GM18507 (cell line): ENCODE data around the gene MSI2.

ENCODE experiments used
- DNase-seq: peaks from one replicate; pipeline ENCODE4 v3.0.0; 2011; ENCODE audit warnings: low read depth; ENCODE audit not compliant: insufficient read length; ENCODE audit errors: extremely low spot score
- FAIRE-seq: peaks from 2 replicates; lab custom pipeline; 2011; peaks lifted over from hg19 to GRCh38; lab: Jason Lieb, UNC

Gene MSI2

DNA sequence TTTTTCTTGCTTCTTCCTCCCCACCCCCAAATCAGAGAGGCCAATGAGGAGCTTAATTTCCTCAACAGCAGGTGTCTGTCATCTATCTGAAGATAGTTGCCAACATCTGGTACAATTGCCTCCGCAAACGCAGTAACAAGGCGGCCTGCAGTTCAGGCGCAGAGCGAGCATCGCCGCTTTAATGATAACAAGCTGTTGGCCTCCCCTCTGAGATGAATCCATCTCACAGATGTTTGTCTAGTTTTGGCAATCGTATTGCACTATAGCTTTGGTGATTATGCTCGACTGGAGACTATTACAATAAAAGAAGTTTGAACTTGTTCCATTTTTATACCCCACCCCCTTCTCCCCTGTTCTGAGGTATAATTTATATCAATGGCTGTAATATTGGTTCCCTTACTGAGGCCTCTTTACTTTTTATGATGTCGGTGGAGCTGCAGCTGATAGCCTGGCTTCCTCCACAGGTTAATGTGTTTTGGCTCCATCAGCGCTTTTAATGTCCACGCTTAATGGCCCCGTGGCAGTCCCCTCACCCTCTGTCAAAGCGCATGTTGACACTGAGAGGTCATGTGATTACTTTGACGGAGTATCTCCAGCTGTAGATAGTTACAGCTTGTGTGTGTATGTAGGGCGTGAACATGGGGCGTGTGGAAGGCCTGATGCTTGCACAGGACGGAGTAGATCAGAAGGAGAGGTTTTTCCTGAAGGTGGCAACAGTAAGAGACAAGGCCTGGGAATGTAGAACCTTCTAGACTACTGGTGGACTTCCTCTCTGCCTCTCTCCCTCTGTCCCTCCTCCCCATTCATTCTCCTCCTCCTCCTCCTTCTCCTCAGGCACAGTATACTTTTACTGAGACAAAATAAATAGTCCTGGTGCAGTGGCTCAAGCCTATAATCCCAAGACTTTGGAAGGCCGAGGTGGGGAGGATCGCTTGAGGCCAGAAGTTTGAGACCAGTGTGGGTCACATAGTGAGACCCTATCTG lies 164.7 kb downstream of the MSI2 start:
- FAIRE-seq = no peak
- DNase-seq = no peak

DNA sequence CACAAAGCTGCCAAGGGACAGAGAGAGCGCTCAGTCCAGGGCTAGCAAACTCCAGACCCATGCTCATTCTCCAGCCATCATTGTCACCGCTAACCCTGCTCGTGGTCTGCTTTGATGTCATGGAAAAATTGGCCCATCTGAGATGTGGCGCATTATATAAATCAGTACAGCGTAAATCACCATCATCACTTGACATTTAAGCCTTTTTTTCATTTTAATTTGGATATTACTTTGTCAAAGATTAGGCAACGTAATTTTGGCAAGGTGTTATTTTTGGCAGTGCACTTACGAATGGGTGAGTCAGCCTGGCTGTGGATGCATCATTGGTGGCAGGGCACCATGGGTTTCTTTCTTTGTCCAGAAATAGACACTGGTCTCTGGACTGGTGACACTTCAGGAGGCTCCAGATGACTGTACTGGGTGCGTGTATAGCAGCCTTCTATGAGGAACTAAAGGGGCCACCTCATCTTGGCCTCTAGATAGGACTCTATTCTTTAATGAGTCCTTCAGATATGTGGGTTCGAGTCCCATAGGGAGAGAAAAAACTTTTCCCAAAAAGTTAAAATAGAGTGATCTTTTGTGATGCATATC lies 166.3 kb downstream of the MSI2 start:
- FAIRE-seq (no peak), DNase-seq (no peak)

DNA sequence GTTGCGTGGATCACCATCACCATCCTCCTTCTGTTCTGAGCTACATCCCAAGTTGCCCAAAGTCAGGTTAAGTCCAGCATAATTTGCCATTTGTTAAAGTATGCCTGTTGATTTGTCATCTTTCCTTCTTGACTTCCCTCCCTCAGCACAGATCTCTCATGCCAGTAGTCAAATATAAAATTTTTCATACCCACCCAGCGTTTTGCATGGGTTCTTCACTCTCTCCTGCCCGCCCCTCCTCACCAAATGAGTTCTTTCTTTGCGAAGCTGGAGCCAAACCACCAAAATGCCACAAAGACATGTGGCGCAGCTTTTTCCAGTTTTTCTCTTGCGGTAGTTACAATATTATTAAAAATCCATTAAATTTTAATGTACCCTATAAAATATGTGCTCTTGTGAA lies 167.2 kb downstream of the MSI2 start:
- FAIRE-seq = no peak

DNA sequence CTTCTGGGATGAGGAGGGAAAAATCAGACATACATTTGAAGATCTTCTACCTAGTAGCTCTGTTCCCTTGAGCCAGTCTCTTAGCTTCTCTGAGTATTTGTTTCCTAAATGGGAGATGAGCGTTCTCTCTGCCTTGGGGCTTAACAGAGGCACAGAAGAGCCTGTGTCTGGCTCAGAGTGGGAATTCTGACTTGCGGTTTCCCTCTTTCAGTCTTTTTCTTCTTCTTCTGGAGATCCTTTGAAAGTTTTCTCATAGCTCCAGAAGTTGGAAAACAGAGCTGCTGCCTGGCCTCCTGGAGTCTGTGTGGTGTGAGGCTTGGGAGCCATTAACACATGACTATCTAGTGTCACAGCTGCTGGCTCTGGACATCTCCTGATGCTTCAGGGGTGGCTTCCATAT lies 167.9 kb downstream of the MSI2 start:
- DNase-seq (no peak), FAIRE-seq (no peak)

More for the DNA sequence above, 167.2 kb downstream of the MSI2 start:
- no peak for DNase-seq

DNA sequence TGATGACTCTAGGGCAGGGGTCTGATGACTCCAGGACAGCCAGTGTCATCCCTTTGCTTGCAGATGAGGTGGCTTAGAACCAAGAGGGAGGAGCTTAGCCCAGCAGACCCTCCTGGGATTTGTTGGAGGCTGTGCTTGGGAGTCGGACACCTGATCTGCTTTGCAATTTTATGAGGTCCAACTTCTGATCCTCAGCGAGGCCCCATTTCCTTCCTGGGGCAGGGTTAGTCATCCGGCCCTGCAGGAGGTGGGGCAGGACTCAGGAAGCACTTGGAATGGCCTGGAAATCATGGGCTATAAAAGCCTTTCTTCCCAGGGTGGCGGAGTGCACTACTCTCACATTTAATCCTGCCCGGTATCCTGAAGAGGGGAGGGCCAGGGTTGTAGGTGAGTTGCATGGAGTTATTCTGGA lies 168.5 kb downstream of the MSI2 start:
- no peak for FAIRE-seq
- no peak for DNase-seq

DNA sequence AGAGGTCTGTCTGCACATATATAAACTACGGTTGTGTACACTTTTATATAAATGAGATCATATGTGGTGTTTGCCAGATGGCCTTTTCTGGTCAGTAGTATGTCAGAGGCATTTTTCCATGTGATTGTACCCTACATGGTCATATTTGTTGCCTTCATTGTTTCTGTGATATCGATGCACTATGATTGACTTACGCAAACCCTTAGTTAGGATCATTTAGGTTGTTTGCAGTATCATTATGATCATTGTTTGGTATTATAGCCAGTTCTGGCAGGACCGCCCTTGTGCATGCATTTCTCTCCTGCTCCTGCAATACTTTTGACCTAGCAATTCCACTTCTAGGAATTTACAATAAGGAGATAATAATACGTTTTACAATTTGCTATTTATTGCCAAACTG lies 169.1 kb downstream of the MSI2 start:
- FAIRE-seq (no peak), DNase-seq (no peak)

DNA sequence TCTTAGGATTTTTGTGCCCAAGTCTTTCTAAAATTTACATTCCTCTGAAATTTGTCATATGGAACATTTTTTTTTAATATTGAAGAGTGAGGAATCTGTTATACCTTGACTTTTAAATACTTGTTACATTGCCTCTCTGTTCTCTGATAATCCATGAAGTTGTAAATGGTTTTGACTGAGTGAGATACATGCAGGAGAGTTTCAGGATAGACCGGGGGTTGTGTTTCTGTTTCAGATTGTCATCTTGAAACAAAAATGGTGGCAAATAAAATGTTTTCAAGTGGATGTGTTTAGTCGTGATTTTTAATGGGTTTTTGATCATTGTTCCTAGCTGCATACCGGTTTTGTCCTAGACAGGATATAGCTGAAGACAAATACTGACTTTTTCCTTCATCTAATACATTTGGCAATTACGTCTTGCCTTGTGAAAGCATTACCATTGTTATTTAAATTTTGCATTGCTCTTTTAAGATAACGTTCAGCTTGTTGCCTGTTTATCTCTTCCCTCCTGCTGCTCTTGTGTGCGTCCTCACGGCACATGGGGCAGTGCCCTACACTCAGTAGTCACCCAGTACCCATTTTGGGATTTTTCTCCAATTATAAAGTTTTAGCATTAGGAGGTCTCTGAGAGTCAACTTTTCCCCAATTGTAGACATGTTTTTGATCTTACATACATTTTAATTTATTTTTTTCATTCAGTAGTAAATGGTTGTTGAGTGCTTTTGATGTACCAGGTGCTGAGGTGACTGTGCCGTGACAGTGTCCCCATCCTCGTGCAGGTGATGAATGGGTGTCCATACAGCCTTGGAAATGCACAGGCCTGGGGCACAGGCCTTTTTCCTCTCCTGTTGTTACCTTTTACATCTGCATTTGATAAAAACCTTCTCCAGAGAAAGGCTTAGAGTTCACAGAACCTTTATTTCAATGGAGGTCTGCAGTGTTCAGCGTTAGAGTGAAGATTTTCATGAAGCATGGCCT lies 169.9 kb downstream of the MSI2 start:
- FAIRE-seq = no peak
- DNase-seq = no peak

DNA sequence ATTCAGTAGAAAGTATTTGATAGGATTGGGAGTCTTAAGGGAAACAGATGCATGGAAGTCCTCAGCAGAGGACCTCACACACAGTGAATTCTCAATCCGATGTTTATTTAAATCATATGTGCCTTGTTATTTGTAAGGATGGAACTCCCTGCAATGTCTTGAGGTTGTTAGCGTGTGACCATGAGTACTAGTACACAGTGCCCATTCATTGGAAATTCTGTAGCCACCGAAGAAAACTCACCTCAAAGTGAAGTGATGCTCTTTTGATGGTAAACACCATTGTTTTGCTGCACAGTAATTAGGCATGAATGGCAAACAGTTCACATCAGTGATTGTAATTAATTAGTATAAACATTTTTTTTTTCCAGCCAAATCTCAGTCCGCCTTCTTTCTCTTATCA lies 173.6 kb downstream of the MSI2 start:
- no peak for DNase-seq
- FAIRE-seq = no peak

DNA sequence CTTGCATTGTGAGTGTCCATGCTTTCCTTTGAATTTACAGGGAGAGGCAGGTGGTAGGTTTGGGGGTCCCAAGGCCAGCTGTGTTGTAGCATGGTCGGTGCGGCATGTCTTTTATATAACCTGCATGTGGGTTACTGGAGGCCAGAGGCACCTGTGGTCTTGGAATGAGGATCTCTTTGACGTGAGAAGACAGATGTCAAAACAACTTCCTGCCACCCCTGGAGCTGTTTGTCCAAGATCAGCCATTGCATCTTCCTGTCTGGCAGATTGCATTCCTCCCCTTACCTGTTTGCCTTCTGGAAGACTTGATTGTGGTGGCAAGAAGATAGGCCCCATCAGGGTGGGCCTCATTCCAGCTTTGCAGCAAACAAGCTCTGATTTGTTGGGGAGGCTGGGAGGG lies 175.1 kb downstream of the MSI2 start:
- no peak for DNase-seq
- no peak for FAIRE-seq

DNA sequence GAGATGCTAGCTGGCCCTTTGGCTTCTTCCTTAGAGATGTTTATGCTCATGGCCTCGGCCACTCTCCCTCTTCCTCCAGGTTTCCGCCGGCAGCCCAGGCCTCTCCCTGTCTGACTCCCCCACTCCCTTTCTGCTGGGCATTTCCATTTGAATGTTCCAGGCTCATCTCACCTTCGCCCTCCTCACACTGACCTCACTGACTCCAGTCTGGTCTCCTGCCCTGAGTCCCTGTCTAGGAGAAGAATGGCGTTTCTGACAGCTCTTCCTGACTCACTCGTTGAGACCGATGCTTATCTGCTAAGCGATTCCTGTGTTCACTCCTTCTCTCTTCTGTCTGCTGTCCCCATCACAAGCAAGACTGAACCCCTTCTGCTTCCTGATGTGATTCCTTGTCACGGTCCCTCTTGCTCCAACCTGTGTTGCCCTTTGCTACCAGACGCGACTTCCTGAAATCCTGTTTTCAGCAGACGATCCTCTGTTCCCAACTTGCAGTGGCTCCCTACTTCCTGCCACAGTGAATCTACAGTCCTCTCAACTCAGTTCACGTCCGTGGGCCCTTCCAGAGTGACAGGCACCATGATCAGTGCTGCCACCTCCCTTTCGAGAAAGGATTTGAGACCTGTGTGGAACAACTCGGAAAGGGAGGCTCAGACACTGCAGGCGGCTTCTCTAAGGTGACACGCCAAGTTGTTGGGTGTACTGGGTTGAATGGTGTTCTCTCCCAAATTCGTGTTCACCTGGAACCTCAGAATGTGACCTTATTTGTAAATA lies 176.4 kb downstream of the MSI2 start:
- DNase-seq (no peak), FAIRE-seq (no peak)

DNA sequence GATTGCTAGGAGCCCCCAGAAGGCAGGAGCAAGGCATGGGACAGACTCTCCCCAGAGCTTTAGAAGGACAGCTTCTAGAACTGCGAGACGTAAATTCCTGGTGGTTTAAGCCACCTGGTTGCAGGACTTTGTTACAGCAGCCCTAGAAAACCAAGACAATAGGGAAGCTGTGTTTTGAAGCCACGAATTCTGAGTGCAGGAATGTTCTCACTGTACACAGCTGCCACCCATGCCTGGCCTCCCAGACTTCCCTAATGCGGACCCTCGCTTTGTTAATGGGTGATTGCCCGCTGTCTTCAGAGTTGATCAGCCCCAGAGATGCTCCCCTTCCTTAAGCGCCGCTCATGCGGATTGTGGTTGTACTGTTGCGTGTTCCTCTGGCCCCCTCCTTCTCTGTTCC lies 177.1 kb downstream of the MSI2 start:
- DNase-seq (no peak), FAIRE-seq (no peak)

DNA sequence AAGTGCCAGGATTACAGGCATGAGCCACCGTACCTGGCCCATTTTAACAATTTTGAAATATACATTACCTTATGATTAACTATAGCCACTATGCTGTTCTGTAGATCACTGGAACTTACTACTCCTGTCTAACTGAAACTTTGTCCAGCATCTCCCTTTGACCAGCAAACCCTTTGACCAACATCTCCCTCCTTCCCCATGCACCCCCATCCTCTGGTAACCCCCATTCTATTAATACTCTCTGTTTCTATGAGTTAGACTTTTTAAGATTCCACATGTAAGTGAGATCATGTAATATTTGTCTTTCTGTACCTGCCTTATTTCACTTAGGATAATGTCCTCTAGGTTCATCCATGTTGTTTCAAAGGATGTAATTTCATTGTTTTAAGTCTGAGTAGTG lies 178.0 kb downstream of the MSI2 start:
- no peak for FAIRE-seq

DNA sequence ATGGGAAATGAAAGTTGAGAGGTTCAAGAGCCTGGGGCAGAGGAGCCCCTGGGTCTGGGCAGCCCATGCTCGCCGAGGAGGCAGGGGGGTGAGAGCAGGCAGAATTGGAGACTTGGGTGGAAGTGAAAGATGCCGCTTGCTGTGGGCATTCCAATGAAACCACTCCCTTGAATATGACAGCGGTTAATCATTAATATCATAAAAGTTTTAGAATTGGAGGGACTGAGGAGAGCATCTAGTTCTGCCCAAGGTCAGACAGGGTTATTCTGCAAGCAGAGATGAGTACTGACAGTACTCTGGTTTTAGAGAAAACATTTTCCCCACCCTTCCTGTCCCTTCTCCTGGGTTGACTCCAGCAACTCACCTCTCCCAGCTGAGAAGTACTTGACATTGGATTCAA lies 180.2 kb downstream of the MSI2 start:
- DNase-seq (no peak), FAIRE-seq (no peak)

More for the DNA sequence above, 178.0 kb downstream of the MSI2 start:
- DNase-seq = no peak

DNA sequence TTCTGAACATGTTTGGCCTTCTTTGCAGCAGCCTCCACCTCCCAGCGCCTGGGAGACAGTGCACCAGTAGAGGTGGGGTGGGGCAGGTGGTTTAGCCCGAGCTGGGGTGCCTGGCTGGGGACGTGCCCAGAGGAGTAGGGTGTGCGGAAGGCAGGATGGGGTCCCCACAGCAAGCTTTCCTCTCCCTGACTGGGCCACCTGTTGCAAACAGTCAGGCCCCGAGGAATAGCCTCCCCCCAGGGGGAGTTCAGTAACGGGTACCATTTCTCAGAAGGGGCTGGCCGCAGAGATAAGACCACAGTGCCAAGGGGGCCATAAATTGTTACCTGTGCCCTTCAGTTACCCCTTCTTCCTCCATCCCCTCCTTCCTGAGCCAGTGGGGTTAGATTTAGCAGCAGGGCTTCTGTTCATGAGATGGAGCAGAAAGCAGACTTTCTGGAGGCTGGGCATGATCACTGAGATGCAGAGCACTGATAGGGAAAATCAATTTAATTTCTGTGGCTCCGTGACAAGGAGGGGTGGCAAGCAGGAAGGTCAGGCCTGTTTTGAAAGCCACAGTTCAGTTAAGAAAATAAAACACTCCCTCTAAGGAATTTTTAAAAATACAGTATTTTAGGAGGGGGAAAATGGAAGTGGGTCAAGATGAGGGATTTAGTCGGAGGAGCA lies 181.9 kb downstream of the MSI2 start:
- no peak for FAIRE-seq

DNA sequence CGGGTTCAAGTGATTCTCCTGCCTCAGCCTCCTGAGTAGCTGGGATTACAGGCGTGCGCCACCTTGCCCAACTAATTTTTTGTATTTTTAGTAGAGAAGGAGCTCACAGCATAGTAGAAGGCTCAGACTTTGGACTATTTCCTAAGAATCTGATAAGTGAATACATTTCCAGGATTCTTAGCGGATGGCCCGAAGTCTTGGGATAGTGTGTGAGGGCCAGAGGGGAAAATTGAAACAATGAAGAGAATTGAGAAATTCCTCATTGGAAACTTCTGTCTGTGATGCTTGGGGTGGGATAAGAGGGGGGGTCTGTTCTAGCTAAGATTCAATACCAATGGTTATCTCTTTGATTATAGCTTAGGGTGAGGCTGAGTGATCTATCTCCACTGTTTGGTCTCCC lies 183.3 kb downstream of the MSI2 start:
- DNase-seq (no peak), FAIRE-seq (no peak)

More for the DNA sequence above, 181.9 kb downstream of the MSI2 start:
- no peak for DNase-seq

DNA sequence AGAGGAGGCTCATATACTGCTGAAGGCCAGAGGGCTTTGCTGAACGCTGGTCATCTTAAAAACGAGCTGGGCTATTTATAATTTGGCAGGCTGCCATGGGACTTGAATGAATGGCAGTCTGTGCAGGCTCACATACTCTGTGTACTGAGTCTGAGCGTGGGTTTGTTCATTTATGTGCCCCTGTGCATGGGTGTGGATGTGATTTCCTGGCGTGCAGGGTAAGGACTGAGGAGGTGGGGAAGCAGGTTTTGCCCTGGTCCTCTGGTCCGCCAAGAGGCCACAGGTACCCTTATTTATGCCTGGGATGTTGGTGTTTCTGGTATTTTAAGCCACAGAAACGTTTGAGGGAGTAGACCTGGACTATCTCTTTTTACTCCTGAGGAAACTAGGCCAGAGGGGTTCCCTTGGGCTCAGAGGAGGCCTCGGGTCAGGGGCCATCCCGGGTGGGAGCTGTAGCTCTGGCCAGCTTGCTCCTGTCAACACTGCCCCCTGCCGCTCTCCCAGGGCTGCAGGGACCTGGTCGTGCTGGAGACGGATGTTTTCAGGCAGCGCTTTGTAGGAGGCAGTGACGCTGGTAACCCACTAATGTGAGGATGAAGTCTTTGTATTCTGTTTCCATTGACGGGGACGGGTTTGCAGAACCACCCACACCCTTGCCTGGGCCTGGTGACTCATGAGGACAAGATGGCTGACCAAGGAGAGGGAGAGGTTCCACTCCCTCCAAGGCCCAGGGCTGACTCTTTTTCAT lies 184.4 kb downstream of the MSI2 start:
- no peak for FAIRE-seq
- DNase-seq = no peak

DNA sequence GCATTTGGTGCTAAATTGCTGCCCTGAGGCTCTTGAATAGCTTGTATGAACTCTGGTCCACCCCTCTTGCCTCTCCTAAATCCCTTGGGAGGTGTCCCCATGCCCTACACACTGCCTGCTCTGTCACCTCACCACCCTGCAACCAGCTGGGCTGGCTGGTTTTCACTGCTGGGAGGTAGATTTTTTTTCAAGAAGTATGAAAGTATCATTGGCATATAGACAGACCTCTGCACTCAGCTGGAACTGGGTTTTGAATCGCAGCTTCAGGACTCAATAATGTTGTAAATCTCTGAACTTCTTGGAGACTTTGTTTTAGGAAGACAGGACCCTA lies 184.9 kb downstream of the MSI2 start:
- no peak for DNase-seq
- no peak for FAIRE-seq

DNA sequence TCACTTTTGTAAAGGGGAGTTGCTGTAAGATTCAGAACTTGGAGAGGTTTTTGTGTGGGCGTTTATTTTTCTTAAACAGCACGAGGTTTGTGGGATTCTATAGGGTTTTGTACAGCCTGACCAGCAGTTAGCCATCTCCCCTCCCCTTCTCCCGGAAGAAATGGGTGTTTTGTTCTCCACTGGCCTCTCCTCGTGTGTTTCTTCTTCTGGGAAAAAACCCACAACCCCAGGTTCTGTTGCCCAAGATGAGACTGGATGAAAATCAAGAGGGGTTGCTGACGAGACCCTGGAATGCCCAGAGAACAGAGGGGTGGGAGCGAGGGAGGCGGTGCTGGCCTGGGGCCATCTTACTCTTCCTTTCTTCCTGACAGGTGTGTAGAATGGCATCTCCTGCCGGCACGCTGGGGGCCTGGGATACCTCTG lies 186.1 kb downstream of the MSI2 start:
- DNase-seq (no peak), FAIRE-seq (no peak)
